OCI-LY1 (cell line): ENCODE results near the gene PCBD1.

Experiments
- H2AFZ ChIP-seq: fragments of 200-600 bp; sonication (generic), shearing (Covaris generic); 2 replicates; pipeline ENCODE4 v1.6.0; 2014; ENCODE audit warnings: antibody characterized with exemption, mild to moderate bottlenecking, low read length
- H3F3A ChIP-seq: fragments of 200-600 bp; sonication (generic), shearing (Covaris generic); 2 replicates; pipeline ENCODE4 v1.6.0; 2014; ENCODE audit warnings: mild to moderate bottlenecking, antibody characterized with exemption, low read length, moderate library complexity; ENCODE audit not compliant: insufficient read depth
- H3K27ac ChIP-seq: fragments of 200-600 bp; sonication (generic); 2 replicates; pipeline ENCODE4 v1.5.1; 2014; ENCODE audit warnings: low read length, mixed run types, mild to moderate bottlenecking, low read depth; ENCODE audit not compliant: poor library complexity, severe bottlenecking
- H3K27me3 ChIP-seq: fragments of 200-600 bp; sonication (generic); 2 replicates; pipeline ENCODE4 v1.6.0; 2014; ENCODE audit warnings: antibody characterized with exemption, mild to moderate bottlenecking, low read length, moderate library complexity; ENCODE audit not compliant: insufficient read depth
- H3K36me3 ChIP-seq: fragments of 200-600 bp; sonication (generic); 2 replicates; pipeline ENCODE4 v1.6.1; 2014; ENCODE audit warnings: mild to moderate bottlenecking, antibody characterized with exemption, low read length, moderate library complexity, mixed read lengths; ENCODE audit not compliant: insufficient read depth
- H3K4me1 ChIP-seq: fragments of 200-600 bp; sonication (generic); 2 replicates; pipeline ENCODE4 v1.5.1; 2014; ENCODE audit warnings: mild to moderate bottlenecking, low read length, moderate library complexity; ENCODE audit not compliant: insufficient read depth, severe bottlenecking
- H3K4me2 ChIP-seq: fragments of 200-600 bp; sonication (generic), shearing (Covaris generic); 2 replicates; pipeline ENCODE4 v1.6.1; 2014; ENCODE audit warnings: low read length
- H3K4me3 ChIP-seq: fragments of 200-600 bp; sonication (generic); 2 replicates; pipeline ENCODE4 v1.5.1; 2014; ENCODE audit warnings: low read length, low read depth, mild to moderate bottlenecking, mixed read lengths; ENCODE audit not compliant: poor library complexity, severe bottlenecking
- H3K79me2 ChIP-seq: fragments of 200-600 bp; shearing (Covaris generic); 2 replicates; pipeline ENCODE4 v1.6.1; 2016; ENCODE audit warnings: mixed run types, low read length, mixed read lengths; ENCODE audit not compliant: insufficient read depth
- H3K9ac ChIP-seq: fragments of 200-600 bp; sonication (generic), shearing (Covaris generic); 2 replicates; pipeline ENCODE4 v1.6.1; 2014; ENCODE audit warnings: mild to moderate bottlenecking, low read length, mixed read lengths
- H3K9me2 ChIP-seq: fragments of 200-600 bp; sonication (generic), shearing (Covaris generic); 2 replicates; pipeline ENCODE4 v1.6.1; 2014; ENCODE audit warnings: low read depth, mild to moderate bottlenecking, low read length, mixed read lengths
- H3K9me3 ChIP-seq: fragments of 200-600 bp; shearing (Covaris generic); 2 replicates; pipeline ENCODE4 v1.6.1; 2014; ENCODE audit warnings: low read length, mixed read lengths
- H4K20me1 ChIP-seq: fragments of 200-600 bp; sonication (generic), shearing (Covaris generic); 2 replicates; pipeline ENCODE4 v1.6.0; 2016; ENCODE audit warnings: mild to moderate bottlenecking, low read length; ENCODE audit not compliant: insufficient read depth
- CTCF ChIP-seq: fragments of 200-600 bp; sonication (generic), shearing (Covaris generic); IDR thresholded peaks from 2 replicates; pipeline ENCODE4 v1.5.1; 2017; ENCODE audit warnings: mild to moderate bottlenecking, antibody characterized with exemption, low read length, moderate library complexity, mixed read lengths
- EZH2 ChIP-seq: fragments of 200-600 bp; sonication (generic), shearing (Covaris generic); IDR thresholded peaks from 2 replicates; pipeline ENCODE4 v1.8.0; 2017; ENCODE audit warnings: borderline replicate concordance, mixed run types, mild to moderate bottlenecking, antibody characterized with exemption, low read length, moderate library complexity, mixed read lengths

PCBD1 gene

GRCh38 chr10:70932392-70933196 is 44.2 kb upstream of the PCBD1 start:
- no peak for TF ChIP-seq EZH2
- no peak for TF ChIP-seq CTCF
- no peak overlapping the region for H3K9ac ChIP-seq
- no peaks in the 10 kb centered on the region; the same call in none of the 2 replicates for H3K27me3 ChIP-seq
- H2AFZ ChIP-seq, result no peak overlapping the region
- no peak overlapping the region for H3K27ac ChIP-seq
- no peaks in the 10 kb centered on the region for H3K9me2 ChIP-seq
- no peaks in the 10 kb centered on the region for H3F3A ChIP-seq
- H3K36me3 ChIP-seq, result no peaks in the 10 kb centered on the region
- H3K9me3 ChIP-seq, result no peaks in the 10 kb centered on the region
- H3K79me2 ChIP-seq, result no peaks in the 10 kb centered on the region
- no peak overlapping the region for H3K4me2 ChIP-seq
- no peaks in the 10 kb centered on the region for H4K20me1 ChIP-seq
- H3K4me3 ChIP-seq, result no peak overlapping the region
- no peaks in the 10 kb centered on the region for H3K4me1 ChIP-seq

- Histone ChIP-seq H2AFZ (no peak overlapping the region), H3K9ac (no peak overlapping the region), H3K9me2 (no peaks in the 10 kb centered on the region), H3K4me2 (no peak overlapping the region), H3K4me3 (no peak overlapping the region), H3F3A (no peaks in the 10 kb centered on the region), H4K20me1 (no peaks in the 10 kb centered on the region), H3K79me2 (no peaks in the 10 kb centered on the region), H3K27me3 (no peaks in the 10 kb centered on the region; the same call in 1 of the 2 replicates), H3K27ac (no peak overlapping the region), H3K4me1 (no peaks in the 10 kb centered on the region), H3K36me3 (no peaks in the 10 kb centered on the region), H3K9me3 (no peaks in the 10 kb centered on the region)
- TF ChIP-seq EZH2 (no peak), CTCF (no peak)
These were observed 42.9 kb upstream of the PCBD1 start for GRCh38 chr10:70931168-70931815.

GRCh38 chr10:70930263-70931000 is 42.1 kb upstream of the PCBD1 start:
- TF ChIP-seq CTCF, result no peak
- TF ChIP-seq EZH2, result no peak
- H3K9me3 ChIP-seq, result no peaks in the 10 kb centered on the region
- H2AFZ ChIP-seq, result no peak overlapping the region
- no peaks in the 10 kb centered on the region for H3K9me2 ChIP-seq
- H3K36me3 ChIP-seq, result no peaks in the 10 kb centered on the region
- no peaks in the 10 kb centered on the region for H3K79me2 ChIP-seq
- no peaks in the 10 kb centered on the region for H3K27me3 ChIP-seq
- H3F3A ChIP-seq, result no peaks in the 10 kb centered on the region
- H3K27ac ChIP-seq, result no peak overlapping the region
- no peaks in the 10 kb centered on the region for H4K20me1 ChIP-seq
- no peaks in the 10 kb centered on the region for H3K4me1 ChIP-seq
- no peak overlapping the region for H3K9ac ChIP-seq
- no peak overlapping the region for H3K4me3 ChIP-seq
- H3K4me2 ChIP-seq, result no peak overlapping the region
